H1 (cell line): Measurements from ENCODE around the gene NAGA. TPM values are rescaled to one million over a fixed set of nuclear protein-coding genes. Genes with fewer than 3 reads are reported as not detected.

Experiments used
- CTCF ChIA-PET: fragments of 300-600 bp; sonication (Branson Sonifier 250); formaldehyde crosslinking; loops from one replicate; lab custom pipeline; 2021; ENCODE audit not compliant: partially characterized antibody; lab: Charles Lee
- POLR2A ChIA-PET: fragments of 300-600 bp; sonication (Branson Sonifier 250); formaldehyde crosslinking; loops from one replicate; lab custom pipeline; 2021; ENCODE audit warnings: inconsistent platforms; ENCODE audit not compliant: partially characterized antibody; lab: Charles Lee
- DNase-seq, 2 experiments: peaks; one replicate each; pipeline versions ENCODE4 v3.0.0 to v3.0.0-alpha.2; 2010 to 2022; ENCODE audit warnings: low spot score in 2 of 2, low read depth in 1 of 2, mixed read lengths in 1 of 2
- FAIRE-seq: peaks from 2 replicates; lab custom pipeline; 2011; peaks lifted over from hg19 to GRCh38; lab: Jason Lieb, UNC
- H2AFZ ChIP-seq: 2 replicates; pipeline ENCODE4 v1.8.1; 2012; ENCODE audit warnings: low read length, inconsistent platforms
- H2AK5ac ChIP-seq: 2 replicates; pipeline ENCODE4 v1.6.1; 2013; ENCODE audit warnings: low read depth, low read length
- H2BK120ac ChIP-seq: replicated peaks from 2 replicates; pipeline ENCODE3; 2013; ENCODE audit warnings: low read depth, low read length, inconsistent platforms
- H2BK12ac ChIP-seq: 2 replicates; pipeline ENCODE4 v1.6.1; 2013; ENCODE audit warnings: low read depth, low read length
- H2BK15ac ChIP-seq: 2 replicates; pipeline ENCODE4 v1.6.1; 2013; ENCODE audit warnings: low read length
- H2BK20ac ChIP-seq: 2 replicates; pipeline ENCODE4 v1.6.1; 2013; ENCODE audit warnings: low read length
- H2BK5ac ChIP-seq: 2 replicates; pipeline ENCODE4 v1.6.1; 2013; ENCODE audit warnings: low read depth, low read length
- H3K14ac ChIP-seq: 2 replicates; pipeline ENCODE4 v1.6.1; 2013; ENCODE audit warnings: inconsistent platforms; ENCODE audit not compliant: insufficient read length
- H3K18ac ChIP-seq: 2 replicates; pipeline ENCODE4 v1.6.1; 2013; ENCODE audit warnings: low read length; ENCODE audit errors: extremely low read depth
- H3K23ac ChIP-seq: 2 replicates; pipeline ENCODE4 v1.6.1; 2013; ENCODE audit warnings: inconsistent platforms; ENCODE audit not compliant: insufficient read length
- H3K23me2 ChIP-seq: 2 replicates; pipeline ENCODE4 v1.6.1; 2013; ENCODE audit warnings: low read depth, low read length
- H3K27ac ChIP-seq: 2 replicates; pipeline ENCODE4 v1.6.1; 2011; ENCODE audit warnings: low read depth, low read length, inconsistent platforms
- H3K27me3 ChIP-seq, 4 experiments: replicated peaks in 1 of 4; 1 replicate in 1 of 4; 2 replicates in 3 of 4; pipeline versions ENCODE4 v1.6.1 to v1.8.1; 2011 to 2013; ENCODE audit warnings: low read length in 3 of 4, mild to moderate bottlenecking in 3 of 4, inconsistent platforms in 2 of 4, mixed read lengths in 2 of 4, moderate library complexity in 1 of 4; ENCODE audit not compliant: control insufficient read depth in 3 of 4, insufficient read depth in 3 of 4; ENCODE audit errors: extremely low read depth in 1 of 4
- H3K36me3 ChIP-seq, 4 experiments: 2 replicates each; pipeline versions ENCODE4 v1.6.1 to v1.8.1; 2011 to 2013; ENCODE audit warnings: mild to moderate bottlenecking in 4 of 4, low read length in 3 of 4, moderate library complexity in 2 of 4, control low read depth in 1 of 4, inconsistent platforms in 1 of 4; ENCODE audit not compliant: insufficient read depth in 4 of 4, control insufficient read depth in 2 of 4
- H3K4ac ChIP-seq: replicated peaks from 2 replicates; pipeline ENCODE3; 2013; ENCODE audit warnings: low read length, low read depth, mixed read lengths, inconsistent platforms; ENCODE audit not compliant: insufficient read length
- H3K4me1 ChIP-seq, 4 experiments: replicated peaks in 1 of 4; 1 replicate in 1 of 4; 2 replicates in 3 of 4; pipeline versions ENCODE4 v1.6.1 to v1.8.1; 2011 to 2013; ENCODE audit warnings: low read length in 3 of 4, inconsistent platforms in 2 of 4, mixed read lengths in 1 of 4; ENCODE audit not compliant: insufficient read depth in 4 of 4, control insufficient read depth in 3 of 4
- H3K4me2 ChIP-seq, 2 experiments: 2 replicates each; pipeline versions ENCODE4 v1.6.1 to v1.8.1; 2011 to 2013; ENCODE audit warnings: low read depth in 2 of 2, low read length in 2 of 2, control low read depth in 1 of 2, inconsistent platforms in 1 of 2, mild to moderate bottlenecking in 1 of 2; ENCODE audit not compliant: insufficient read depth in 1 of 2
- H3K4me3 ChIP-seq, 4 experiments: fragments of 200-600, 300-600 bp in 1 of 4; sonication (generic), shearing (Covaris generic), sonication (Bioruptor Twin) in 1 of 4; 2 replicates each; pipeline versions ENCODE4 v1.5.1 to v1.8.1; 2011 to 2016; ENCODE audit warnings: low read length in 4 of 4, low read depth in 3 of 4, control low read depth in 2 of 4, inconsistent platforms in 2 of 4, mild to moderate bottlenecking in 2 of 4, mixed read lengths in 1 of 4, moderate library complexity in 1 of 4; ENCODE audit not compliant: insufficient read depth in 2 of 4; ENCODE audit errors: extremely low read depth in 1 of 4
- H3K56ac ChIP-seq: replicated peaks from 2 replicates; pipeline ENCODE3; 2013; ENCODE audit warnings: low read depth, mild to moderate bottlenecking, mixed read lengths, low read length, inconsistent platforms; ENCODE audit not compliant: insufficient read length
- H3K79me1 ChIP-seq: 2 replicates; pipeline ENCODE4 v1.6.1; 2013; ENCODE audit warnings: low read depth, low read length, control low read depth
- H3K79me2 ChIP-seq, 2 experiments: 2 replicates each; pipeline versions ENCODE4 v1.6.1 to v1.8.1; 2012 to 2013; ENCODE audit warnings: low read length in 2 of 2, mild to moderate bottlenecking in 2 of 2, inconsistent platforms in 1 of 2; ENCODE audit not compliant: insufficient read depth in 2 of 2, control insufficient read depth in 1 of 2
- H3K9ac ChIP-seq, 4 experiments: replicated peaks in 1 of 4; 1 replicate in 1 of 4; 2 replicates in 3 of 4; pipeline versions ENCODE4 v1.6.1 to v1.8.1; 2011 to 2013; ENCODE audit warnings: low read depth in 3 of 4, low read length in 3 of 4, control low read depth in 2 of 4, mild to moderate bottlenecking in 2 of 4, moderate library complexity in 2 of 4, inconsistent platforms in 1 of 4; ENCODE audit errors: extremely low read depth in 1 of 4
- H3K9me3 ChIP-seq, 2 experiments: 2 replicates each; pipeline versions ENCODE4 v1.6.1 to v1.8.1; 2012 to 2013; ENCODE audit warnings: mild to moderate bottlenecking in 2 of 2, moderate library complexity in 2 of 2, control low read depth in 1 of 2, inconsistent platforms in 1 of 2, low read depth in 1 of 2, low read length in 1 of 2, mixed read lengths in 1 of 2; ENCODE audit not compliant: insufficient read depth in 2 of 2
- H4K20me1 ChIP-seq, 2 experiments: replicated peaks in 1 of 2; 2 replicates each; pipeline versions ENCODE3 to v1.8.1; 2011 to 2013; ENCODE audit warnings: inconsistent platforms in 2 of 2, low read length in 2 of 2, mild to moderate bottlenecking in 1 of 2; ENCODE audit not compliant: insufficient read depth in 2 of 2, control insufficient read depth in 1 of 2
- H4K5ac ChIP-seq: 2 replicates; pipeline ENCODE4 v1.6.1; 2013; ENCODE audit warnings: low read length, low read depth, mixed read lengths, inconsistent platforms; ENCODE audit not compliant: insufficient read length
- H4K8ac ChIP-seq: 2 replicates; pipeline ENCODE4 v1.8.0; 2013; ENCODE audit warnings: mild to moderate bottlenecking, moderate library complexity, low read length, inconsistent platforms; ENCODE audit not compliant: insufficient read depth; ENCODE audit errors: extremely low read depth
- H4K91ac ChIP-seq: replicated peaks from 2 replicates; pipeline ENCODE3; 2013; ENCODE audit warnings: low read length, mixed read lengths, inconsistent platforms; ENCODE audit not compliant: insufficient read length
- GABPA ChIP-seq: IDR thresholded peaks from 2 replicates; pipeline ENCODE4 v1.6.1; 2011; ENCODE audit warnings: mild to moderate bottlenecking, low read length, moderate library complexity, borderline replicate concordance; ENCODE audit not compliant: insufficient read depth
- GTF2F1 ChIP-seq: IDR thresholded peaks from 2 replicates; pipeline ENCODE4 v1.6.1; 2012; ENCODE audit warnings: low read depth, low read length, improper control_type of control experiment, borderline replicate concordance
- HDAC6 ChIP-seq: IDR thresholded peaks from one replicate; pipeline ENCODE4 v1.7.1; 2012; ENCODE audit warnings: low read depth, mild to moderate bottlenecking, inconsistent platforms, low read length, moderate library complexity
- JUN ChIP-seq: IDR thresholded peaks from 2 replicates; pipeline ENCODE4 v1.6.1; 2011; ENCODE audit warnings: low read depth, mild to moderate bottlenecking, improper control_type of control experiment, low read length
- JUND ChIP-seq: IDR thresholded peaks from 2 replicates; pipeline ENCODE4 v1.6.1; 2011; ENCODE audit warnings: mild to moderate bottlenecking, improper control_type of control experiment, low read length
- RAD21 ChIP-seq, 2 experiments: IDR thresholded peaks in 1 of 2; conservative IDR thresholded peaks in 1 of 2; 2 replicates each; pipeline ENCODE4 v1.6.1; 2011; ENCODE audit warnings: low read depth in 2 of 2, low read length in 2 of 2, improper control_type of control experiment in 1 of 2, inconsistent platforms in 1 of 2, mild to moderate bottlenecking in 1 of 2, moderate library complexity in 1 of 2
- SP2 ChIP-seq: IDR thresholded peaks from 2 replicates; pipeline ENCODE4 v1.6.1; 2012; ENCODE audit warnings: mild to moderate bottlenecking, low read length, inconsistent platforms
- SP4 ChIP-seq: IDR thresholded peaks from 2 replicates; pipeline ENCODE4 v1.6.1; 2012; ENCODE audit warnings: low read length, inconsistent platforms
- TAF1 ChIP-seq: IDR thresholded peaks from 2 replicates; pipeline ENCODE4 v1.6.1; 2011; ENCODE audit warnings: mild to moderate bottlenecking, low read depth, low read length
- TAF7 ChIP-seq: optimal IDR thresholded peaks from 2 replicates; pipeline ENCODE3; 2011; ENCODE audit warnings: low read depth, mild to moderate bottlenecking, inconsistent platforms, low read length, moderate library complexity, borderline replicate concordance
- USF2 ChIP-seq: IDR thresholded peaks from 2 replicates; pipeline ENCODE4 v1.6.1; 2011; ENCODE audit warnings: low read length, improper control_type of control experiment
- WGBS, 2 experiments: shearing (Covaris generic) in 1 of 2; methylation state at CpG; one replicate each; pipeline versions ENCODE4 v1.1.6 to v1.1.7; 2013 to 2015; ENCODE audit warnings: low lambda C conversion rate in 2 of 2, mixed read lengths in 2 of 2, inconsistent platforms in 1 of 2, low coverage in 1 of 2, missing lambda C conversion rate in 1 of 2; ENCODE audit not compliant: insufficient replicate concordance in 2 of 2, insufficient coverage in 1 of 2, insufficient read length in 1 of 2; ENCODE audit errors: extremely low coverage in 1 of 2, missing lambda C conversion rate in 1 of 2; 5-methylcytosine and 5-hydroxymethylcytosine counted together
- polyA plus RNA-seq, 7 experiments: library from polyadenylated mRNA; depleted of rRNA in 3 of 7; stranded (reverse) in 5 of 7; unstranded in 2 of 7; fragments of >200 nt in 5 of 7; fragments of 200-250 nt in 2 of 7; gene quantifications; 1 replicate in 5 of 7; 2 replicates in 1 of 7; 4 replicates in 1 of 7; pipeline versions ENCODE4 v1.2.1 to v1.2.3, GENCODE V29; 2011 to 2013; ENCODE audit warnings: missing spikeins in 2 of 7, mixed read lengths in 2 of 7
- total RNA-seq: library from RNA; stranded (reverse); fragmentation: NEBNext Ultra II Directional; extraction: Animal tissue kit (Norgen Biotek cat#: 25700); gene quantifications from 2 replicates; pipeline ENCODE4 v1.2.1, GENCODE V29; 2021

Gene NAGA
- total and polyA plus RNA-seq, 2 of the 8 experiments (the other 6 are each of a cell fraction or from before 2014, with no cell fraction given) = 14.8 to 30.7 TPM

GRCh38 chr22:42076764-42077485 is 6.3 kb upstream of the NAGA start:
- DNase-seq (no peak), FAIRE-seq (no peak)
- peaks cover 2% of the 10 kb centered on the region for H3K23me2 ChIP-seq
- H3K79me2 ChIP-seq = peaks cover 0 to 9% of the 10 kb centered on the region in 2 experiments; a peak in 2 of 4 replicates
- no peak overlapping the region for H4K91ac ChIP-seq
- H2BK12ac ChIP-seq = no peak overlapping the region
- no peaks in the 10 kb centered on the region for H4K20me1 ChIP-seq
- no peak overlapping the region for H2BK15ac ChIP-seq
- no peak overlapping the region for H3K4me2 ChIP-seq
- no peak overlapping the region; the same call in 1 of the 2 replicates for H2BK5ac ChIP-seq
- 91% methylated on average over 18 of the region's 20 CpGs; no CpG with 5 or more reads in 1 of the 2 experiments for WGBS, 2 experiments
- no peak overlapping the region for H3K27ac ChIP-seq
- ChIA-PET POLR2A (interaction anchor here (1.5 to 8.9 kb wide), 5 partner anchors 7 to 131 kb away, joined by 3 to 94 read pairs (median 5); partner anchors contain the start of gene NDUFA6), CTCF (interaction anchor here (1.4 to 2.2 kb wide), 2 partner anchors 14 to 35 kb away, joined by 3 to 11 read pairs; partner anchors contain the start of gene NDUFA6)
- H2BK20ac ChIP-seq = no peak overlapping the region
- no peak overlapping the region for H3K18ac ChIP-seq
- no peak overlapping the region for H3K4ac ChIP-seq
- H3K27me3 ChIP-seq = peaks cover 0 to 9% (median 4%) of the 10 kb centered on the region in 4 experiments; a peak in 2 of 7 replicates
- H3K9ac ChIP-seq = no peak overlapping the region
- peaks cover 3% of the 10 kb centered on the region; the same call in 1 of the 2 replicates for H3K79me1 ChIP-seq
- peaks cover 2 to 11% (median 9%) of the 10 kb centered on the region in 4 experiments for H3K4me1 ChIP-seq
- H2AFZ ChIP-seq = no peak overlapping the region
- H2AK5ac ChIP-seq = no peak overlapping the region
- H3K4me3 ChIP-seq = no peak overlapping the region
- 0 out of 8 replicates have a peak, but pooled peaks cover 0 to 3% (median under 1%) of the 10 kb centered on the region in 4 experiments for H3K36me3 ChIP-seq
- no peak overlapping the region for H4K5ac ChIP-seq
- H3K56ac ChIP-seq = no peak overlapping the region
- no peak overlapping the region for H2BK120ac ChIP-seq
- H3K9me3 ChIP-seq = no peaks in the 10 kb centered on the region
- no peak overlapping the region; the same call in 1 of the 2 replicates for H4K8ac ChIP-seq
- H3K14ac ChIP-seq = no peak overlapping the region
- H3K23ac ChIP-seq = no peak overlapping the region
- TF ChIP-seq JUN (no peak), HDAC6 (no peak), SP4 (no peak), RAD21 (IDR thresholded peaks at IDR 0.05 in 1 of 2, conservative IDR thresholded peaks at IDR 0.05 in 1 of 2; ENCODE audit: low read depth in 2 of 2, low read length in 2 of 2) (no peak), TAF1 (no peak), JUND (no peak), USF2 (no peak), SP2 (no peak), GTF2F1 (no peak), GABPA (no peak), TAF7 (no peak)
